GM12873 (cell line): Measurements from ENCODE around the gene GTF2B.
A peak's percentile ranks its signal among the peaks of the same experiment; 100 is the strongest.

Experiments
- CTCF ChIP-seq: IDR thresholded peaks from 2 replicates; pipeline ENCODE4 v1.5.1; 2012; ENCODE audit warnings: low read depth, mild to moderate bottlenecking, moderate library complexity, low read length, control low read depth; ENCODE audit not compliant: insufficient read depth; ENCODE audit errors: missing control alignments

Gene GTF2B

DNA sequence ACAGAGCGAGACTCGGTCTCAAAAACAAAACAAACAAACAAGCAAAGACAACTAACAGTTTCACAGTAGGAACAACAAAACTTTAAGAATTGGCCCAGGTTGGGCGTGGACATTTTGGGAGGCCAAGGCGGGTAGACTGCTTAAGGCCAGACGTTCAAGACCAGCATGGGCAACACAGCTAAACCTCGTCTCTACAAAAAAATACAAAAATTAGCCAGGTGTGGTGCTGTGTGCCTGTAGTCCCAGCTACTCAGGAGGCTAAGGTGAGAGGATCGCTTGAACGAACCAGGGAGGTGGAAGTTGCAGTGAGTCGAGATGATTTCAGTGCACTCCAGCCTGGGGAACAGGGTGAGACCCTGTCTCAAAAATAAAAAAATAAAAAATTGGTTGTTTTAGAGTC is 13.5 kb downstream of the GTF2B start:
- no peak for TF ChIP-seq CTCF

GRCh38 chr1:88877382-88877825 is 14.0 kb downstream of the GTF2B start:
- TF ChIP-seq CTCF = peak; percentile 29

DNA sequence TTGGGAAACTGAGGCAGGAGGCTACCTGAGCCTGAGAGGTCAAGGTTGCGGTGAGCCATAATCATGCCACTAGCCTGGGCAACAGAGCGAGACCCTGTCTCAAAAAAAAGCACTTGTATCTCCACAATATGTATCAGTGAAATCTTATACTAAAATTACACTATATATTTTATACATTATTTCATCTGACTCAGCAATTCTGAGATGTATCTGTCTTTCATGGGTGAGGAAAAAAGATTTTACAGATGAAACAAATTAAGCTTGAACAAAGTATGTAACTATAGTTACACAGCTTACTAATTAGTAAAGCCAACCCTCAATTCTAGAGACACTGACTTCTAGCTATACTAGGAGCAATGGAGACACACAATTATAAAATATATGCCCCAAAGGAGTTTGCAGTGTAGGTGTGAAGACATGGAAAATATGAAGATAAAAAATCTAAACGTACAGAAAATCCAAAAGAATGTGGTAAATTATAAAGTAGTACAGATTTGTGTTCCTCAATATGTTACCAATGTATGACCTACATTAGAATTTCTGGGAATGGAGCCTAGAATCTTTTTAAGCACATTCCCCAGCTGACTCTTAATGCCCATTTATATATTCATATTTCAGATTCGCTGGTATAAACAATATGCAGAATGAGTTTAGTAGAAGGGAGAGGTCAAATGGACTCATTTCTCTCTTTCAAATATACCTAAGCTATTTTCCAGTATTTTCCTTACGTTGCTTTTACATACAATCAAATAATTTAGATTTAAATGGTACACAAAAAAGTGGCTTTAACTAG is 14.6 kb downstream of the GTF2B start:
- TF ChIP-seq CTCF = no peak

GRCh38 chr1:88875595-88875994 is 15.8 kb downstream of the GTF2B start:
- TF ChIP-seq CTCF = no peak

- no peak for TF ChIP-seq CTCF
Measured at GRCh38 chr1:88873737-88874349, 17.5 kb downstream of the GTF2B start.

- TF ChIP-seq CTCF = no peak
Measured at GRCh38 chr1:88867743-88868521, 23.4 kb downstream of the GTF2B start.
